K562 (cell line): ENCODE measurements around the gene ALG14. TPM values are rescaled to one million over a fixed set of nuclear protein-coding genes. Genes with fewer than 3 reads are reported as not detected.
A peak's percentile ranks its signal among the peaks of the same experiment; 100 is the strongest.

Experiments
- ATAC-seq: fragments of 200-7000 bp; cut with Tn5 transposase; 3 replicates; pipeline ENCODE4 v1.9.1; 2020; ENCODE audit warnings: moderate library complexity
- BruUV-seq: library from RNA; stranded (reverse); fragments of 400-500 nt; replicated peaks from 2 replicates; lab custom pipeline; 2021; lab: Mats Ljungman, UMichigan
- CTCF ChIA-PET: fragments of 300-600 bp; formaldehyde crosslinking; extraction: SDS; loops from one replicate; lab custom pipeline; 2021; ENCODE audit warnings: low intra/inter-chr PET ratio; lab: Yijun Ruan, JAX
- POLR2A ChIA-PET: fragments of 300-600, 350-650 bp; sonication (Branson Sonifier 250); formaldehyde crosslinking; extraction: SDS; loops from one replicate; lab custom pipeline; 2021; ENCODE audit warnings: antibody characterized with exemption, inconsistent platforms; lab: Yijun Ruan, JAX
- DNase-seq, 4 experiments: peaks; one replicate each; pipeline versions ENCODE4 v3.0.0 to v3.0.0-alpha.2; 2011 to 2018; ENCODE audit warnings: low spot score in 3 of 4, mixed read lengths in 3 of 4; ENCODE audit errors: extremely low read depth in 1 of 4
- FAIRE-seq: peaks from 2 replicates; lab custom pipeline; 2011; peaks lifted over from hg19 to GRCh38; lab: Jason Lieb, UNC
- H2AFZ ChIP-seq: 2 replicates; pipeline ENCODE4 v1.6.0; 2011; ENCODE audit warnings: low read depth, low read length, control low read depth, inconsistent platforms
- H3K27ac ChIP-seq: fragments of 200-600 bp; 3 replicates; pipeline ENCODE4 v1.8.0; 2011; ENCODE audit warnings: low read depth, mild to moderate bottlenecking, control low read depth, inconsistent platforms, low read length, moderate library complexity, mixed read lengths; ENCODE audit errors: extremely low read depth
- H3K27me3 ChIP-seq, 2 experiments: fragments of 300-600 bp in 1 of 2; 2 replicates in 1 of 2; 3 replicates in 1 of 2; pipeline versions ENCODE4 v1.6.0 to v1.8.0; 2011; ENCODE audit warnings: inconsistent platforms in 2 of 2, low read length in 2 of 2, mild to moderate bottlenecking in 1 of 2, mixed read lengths in 1 of 2, moderate library complexity in 1 of 2; ENCODE audit not compliant: control insufficient read depth in 2 of 2, insufficient read depth in 2 of 2
- H3K36me3 ChIP-seq: fragments of 300-600 bp; 3 replicates; pipeline ENCODE4 v1.8.0; 2011; ENCODE audit warnings: mild to moderate bottlenecking, low read length, inconsistent platforms; ENCODE audit not compliant: control insufficient read depth, insufficient read depth
- H3K4me1 ChIP-seq, 2 experiments: fragments of 200-600 bp in 1 of 2; replicated peaks in 1 of 2; 2 replicates in 1 of 2; 3 replicates in 1 of 2; pipeline versions ENCODE4 v1.5.1 to v1.8.0; 2011; ENCODE audit warnings: inconsistent platforms in 2 of 2, low read length in 2 of 2, mild to moderate bottlenecking in 1 of 2, mixed read lengths in 1 of 2, moderate library complexity in 1 of 2; ENCODE audit not compliant: control insufficient read depth in 2 of 2, insufficient read depth in 2 of 2
- H3K4me2 ChIP-seq: 2 replicates; pipeline ENCODE4 v1.6.1; 2011; ENCODE audit warnings: low read length, control low read depth, inconsistent platforms, mixed read lengths; ENCODE audit not compliant: insufficient read depth
- H3K4me3 ChIP-seq: fragments of 200-600 bp; sonication (generic), shearing (Covaris generic); 2 replicates; pipeline ENCODE4 v1.5.1; 2016; ENCODE audit warnings: control low read depth, inconsistent platforms
- H3K79me2 ChIP-seq: fragments of 200-600 bp; 3 replicates; pipeline ENCODE4 v1.8.0; 2011; ENCODE audit warnings: low read length, inconsistent platforms; ENCODE audit not compliant: control insufficient read depth, insufficient read depth
- H3K9ac ChIP-seq, 2 experiments: 2 replicates each; pipeline versions ENCODE4 v1.6.0 to v1.6.1; 2011; ENCODE audit warnings: low read depth in 2 of 2, low read length in 2 of 2, control low read depth in 1 of 2, inconsistent platforms in 1 of 2, mild to moderate bottlenecking in 1 of 2, mixed read lengths in 1 of 2; ENCODE audit not compliant: insufficient read depth in 1 of 2
- H3K9me1 ChIP-seq: one replicate; pipeline ENCODE4 v1.6.0; 2011; ENCODE audit warnings: inconsistent platforms, mild to moderate bottlenecking, low read length, moderate library complexity; ENCODE audit not compliant: control insufficient read depth, insufficient read depth
- H3K9me3 ChIP-seq: replicated peaks from 2 replicates; pipeline ENCODE4 v1.5.1; 2011; ENCODE audit warnings: low read depth, low read length, inconsistent platforms; ENCODE audit not compliant: control insufficient read depth, insufficient read depth
- H4K20me1 ChIP-seq: replicated peaks from 2 replicates; pipeline ENCODE4 v1.6.1; 2011; ENCODE audit warnings: low read length, inconsistent platforms, mixed read lengths; ENCODE audit not compliant: control insufficient read depth, insufficient read depth
- EZH2 ChIP-seq: IDR thresholded peaks from 2 replicates; pipeline ENCODE4 v1.6.1; 2012; ENCODE audit warnings: low read depth, mild to moderate bottlenecking, inconsistent platforms, low read length, borderline replicate concordance
- HDAC1 ChIP-seq, 2 experiments: fragments of 450-650 bp; IDR thresholded peaks; 2 replicates each; pipeline ENCODE4 v1.6.1; 2016 to 2017; ENCODE audit warnings: inconsistent platforms in 1 of 2, mild to moderate bottlenecking in 1 of 2, moderate library complexity in 1 of 2
- HDAC8 ChIP-seq: fragments of 450-650 bp; IDR thresholded peaks from 2 replicates; pipeline ENCODE4 v1.6.1; 2016; ENCODE audit warnings: mild to moderate bottlenecking, missing genetic modification characterization, moderate library complexity, missing compliant biosample characterization
- MEF2D ChIP-seq: conservative IDR thresholded peaks from 2 replicates; pipeline ENCODE4 v1.6.1; 2016; ENCODE audit warnings: low read depth, missing genetic modification characterization, missing compliant biosample characterization
- PCBP1 ChIP-seq: fragments of 200-400 bp; formaldehyde crosslinking; IDR thresholded peaks from 2 replicates; pipeline ENCODE4 v1.6.1; 2018; ENCODE audit warnings: mild to moderate bottlenecking, low read depth, low read length; ENCODE audit not compliant: poor library complexity, severe bottlenecking
- TOE1 ChIP-seq, 2 experiments: fragments of 450-650 bp in 1 of 2; sonication (generic) in 1 of 2; formaldehyde crosslinking in 1 of 2; IDR thresholded peaks; 2 replicates each; pipeline versions ENCODE4 v1.7.1 to v1.8.0; 2016 to 2022; ENCODE audit warnings: borderline replicate concordance in 2 of 2, mild to moderate bottlenecking in 2 of 2, antibody characterized with exemption in 1 of 2, inconsistent platforms in 1 of 2, low read depth in 1 of 2, missing genetic modification reagents in 1 of 2, moderate library complexity in 1 of 2
- TSHZ1 ChIP-seq: fragments of 250-450 bp; sonication (Bioruptor Pico); IDR thresholded peaks from 2 replicates; pipeline ENCODE4 v1.4.0; 2020; ENCODE audit warnings: mild to moderate bottlenecking, moderate library complexity
- ZBTB12 ChIP-seq: fragments of 250-450 bp; sonication (Bioruptor Pico); IDR thresholded peaks from 2 replicates; pipeline ENCODE4 v1.4.0; 2020
- WGBS: fragments of 100-300 bp; shearing (Covaris generic); methylation state at CpG from one replicate; pipeline ENCODE4 v1.1.6; 2016; ENCODE audit warnings: low coverage, mixed read lengths; ENCODE audit not compliant: insufficient coverage; ENCODE audit errors: missing lambda C conversion rate; 5-methylcytosine and 5-hydroxymethylcytosine counted together
- in situ Hi-C: fragments of 300-500 bp; cut with MboI; formaldehyde crosslinking; loops from 4 replicates; pipeline ENCODE4 v1.15.0; 2018; ENCODE audit warnings: inconsistent platforms, mixed read lengths
- intact Hi-C: fragments of 100-400 bp; cut with micrococcal nuclease; formaldehyde crosslinking; loops from 2 replicates; pipeline ENCODE4 v1.14.2; 2022
- polyA plus RNA-seq, 8 experiments: library from polyadenylated mRNA; depleted of rRNA in 4 of 8; stranded (reverse) in 5 of 8; unstranded in 3 of 8; fragments of >200 nt; fragmentation: Nextera tagmentation in 2 of 8; fragmentation: Illumina TruSeq in 1 of 8; extraction: Ambion mirVana in 2 of 8; extraction: Trizol in 1 of 8; gene quantifications; 2 replicates each; pipeline versions ENCODE4 v1.2.1 to v1.2.3, GENCODE V29; 2011 to 2014; ENCODE audit warnings: inconsistent platforms in 1 of 8, missing spikeins in 1 of 8
- total RNA-seq, 7 experiments: library from RNA; depleted of rRNA in 6 of 7; stranded (reverse); fragments of >200 nt in 6 of 7; fragmentation: Illumina TruSeq in 2 of 7; extraction: Trizol in 2 of 7; gene quantifications; 2 replicates each; pipeline versions ENCODE4 v1.2.1 to v1.2.3, GENCODE V29; 2011 to 2021; ENCODE audit warnings: low replicate concordance in 1 of 7

The ALG14 gene
- total and polyA plus RNA-seq, 9 of the 15 experiments (the other 6 are each of a cell fraction or from before 2014, with no cell fraction given) = 2.8 to 16.2 (median 4.9) TPM

- WGBS = 75% methylated on average over 2 of the region's 2 CpGs
- TF ChIP-seq PCBP1 (no peak), EZH2 (no peak), HDAC1 (IDR thresholded peaks at IDR 0.05) (no peak), MEF2D (tag) (no peak), ZBTB12 (CRISPR knock-in tag) (no peak), TSHZ1 (no peak), TOE1 (IDR thresholded peaks at IDR 0.05; ENCODE audit: borderline replicate concordance) (no peak), TOE1 (CRISPR knock-in tag; IDR thresholded peaks at IDR 0.05; ENCODE audit: borderline replicate concordance, low read depth) (no peak), HDAC8 (tag) (no peak)
Measured at GRCh38 chr1:95067062-95067461, 5.7 kb downstream of the ALG14 start.

More at GRCh38 chr1:95067062-95067461, 5.7 kb downstream of the ALG14 start:
- no peak overlapping the region for H3K27ac ChIP-seq
- H3K4me1 ChIP-seq = peaks cover 4 to 6% of the 10 kb centered on the region in 2 experiments; a peak in 3 of 5 replicates
- H3K9ac ChIP-seq = no peak overlapping the region
- H3K36me3 ChIP-seq = no peaks in the 10 kb centered on the region; the same call in 2 of the 3 replicates
- no peak overlapping the region for H2AFZ ChIP-seq
- ChIA-PET CTCF (interaction anchor here (0.6 kb wide), 1 partner anchor 1139 kb away, joined by 3 read pairs; no protein-coding TSS in a partner anchor), POLR2A (interaction anchor here (0.8 kb wide), 1 partner anchor 11 kb away, joined by 3 read pairs; no protein-coding TSS in a partner anchor)
- no peak overlapping the region for H3K4me3 ChIP-seq
- no TSS peak for BruUV-seq
- H3K4me2 ChIP-seq = no peak overlapping the region
- no peaks in the 10 kb centered on the region for H3K9me1 ChIP-seq
- H4K20me1 ChIP-seq = no peaks in the 10 kb centered on the region
- H3K27me3 ChIP-seq = no peaks in the 10 kb centered on the region
- ATAC-seq (no peak), FAIRE-seq (peak; percentile 69), DNase-seq (no peak)
- intact Hi-C loops (no loop called here), in situ Hi-C loops (no loop called here)
- no peaks in the 10 kb centered on the region; the same call in 2 of the 3 replicates for H3K79me2 ChIP-seq
- H3K9me3 ChIP-seq = no peaks in the 10 kb centered on the region
